Tibial nerve (tissue), 4 donors: Measurements from ENCODE around the gene TLE1.

Source experiments
- EP300 ChIP-seq, 2 donors: sonication (generic); formaldehyde crosslinking; IDR thresholded peaks; one replicate each; pipeline ENCODE4 v1.6.1; 2017; ENCODE audit warnings: antibody characterized with exemption in 2 of 2, mild to moderate bottlenecking in 1 of 2
- POLR2A ChIP-seq, 2 donors: fragments of 450-650 bp; IDR thresholded peaks; one replicate each; pipeline ENCODE4 v1.6.1; 2017; ENCODE audit warnings: antibody characterized with exemption in 2 of 2, mild to moderate bottlenecking in 2 of 2, moderate library complexity in 2 of 2
- TF ChIP-seq, protein P1 (sequence below), 5 experiments: fragments of 200-600 bp in 3 of 5; fragments of 450-650 bp in 2 of 5; sonication (generic) in 3 of 5; IDR thresholded peaks; one replicate each; pipeline ENCODE4 v1.5.1; 2016 to 2019; ENCODE audit warnings: antibody characterized with exemption in 5 of 5, mild to moderate bottlenecking in 3 of 5, moderate library complexity in 2 of 5

DNA sequence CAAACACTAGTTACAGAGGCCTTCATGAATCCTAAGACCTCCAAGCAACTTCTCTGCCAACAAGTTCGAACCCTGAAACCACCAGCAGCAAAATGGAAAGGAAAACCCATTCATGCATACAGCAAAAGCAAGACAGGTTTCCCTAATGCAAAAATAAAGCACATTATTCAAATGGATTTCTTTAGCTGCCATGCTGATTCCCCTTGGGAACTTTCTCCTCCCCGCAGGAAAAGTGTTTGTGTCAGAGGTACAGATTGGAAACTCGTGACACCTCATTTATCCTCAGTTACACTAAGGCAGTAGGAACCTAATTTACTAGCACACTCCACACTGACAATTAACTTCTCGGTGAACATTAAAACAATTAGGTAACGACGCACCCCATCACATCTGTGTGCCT is 63.4 kb downstream of the TLE1 start:
- TF ChIP-seq, protein P1, sequence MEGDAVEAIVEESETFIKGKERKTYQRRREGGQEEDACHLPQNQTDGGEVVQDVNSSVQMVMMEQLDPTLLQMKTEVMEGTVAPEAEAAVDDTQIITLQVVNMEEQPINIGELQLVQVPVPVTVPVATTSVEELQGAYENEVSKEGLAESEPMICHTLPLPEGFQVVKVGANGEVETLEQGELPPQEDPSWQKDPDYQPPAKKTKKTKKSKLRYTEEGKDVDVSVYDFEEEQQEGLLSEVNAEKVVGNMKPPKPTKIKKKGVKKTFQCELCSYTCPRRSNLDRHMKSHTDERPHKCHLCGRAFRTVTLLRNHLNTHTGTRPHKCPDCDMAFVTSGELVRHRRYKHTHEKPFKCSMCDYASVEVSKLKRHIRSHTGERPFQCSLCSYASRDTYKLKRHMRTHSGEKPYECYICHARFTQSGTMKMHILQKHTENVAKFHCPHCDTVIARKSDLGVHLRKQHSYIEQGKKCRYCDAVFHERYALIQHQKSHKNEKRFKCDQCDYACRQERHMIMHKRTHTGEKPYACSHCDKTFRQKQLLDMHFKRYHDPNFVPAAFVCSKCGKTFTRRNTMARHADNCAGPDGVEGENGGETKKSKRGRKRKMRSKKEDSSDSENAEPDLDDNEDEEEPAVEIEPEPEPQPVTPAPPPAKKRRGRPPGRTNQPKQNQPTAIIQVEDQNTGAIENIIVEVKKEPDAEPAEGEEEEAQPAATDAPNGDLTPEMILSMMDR (IDR thresholded peaks at IDR 0.05): no peak
- TF ChIP-seq EP300 (IDR thresholded peaks at IDR 0.05): no peak
- no peak for TF ChIP-seq POLR2A (IDR thresholded peaks at IDR 0.05)
